ENCODE results near the gene GLRA1.
"Not testable (repeated sequence)": the region's sequence is repeated elsewhere in the genome, so short reads cannot be mapped to it uniquely, and the experiment has no call there.

GLRA1 gene

DNA sequence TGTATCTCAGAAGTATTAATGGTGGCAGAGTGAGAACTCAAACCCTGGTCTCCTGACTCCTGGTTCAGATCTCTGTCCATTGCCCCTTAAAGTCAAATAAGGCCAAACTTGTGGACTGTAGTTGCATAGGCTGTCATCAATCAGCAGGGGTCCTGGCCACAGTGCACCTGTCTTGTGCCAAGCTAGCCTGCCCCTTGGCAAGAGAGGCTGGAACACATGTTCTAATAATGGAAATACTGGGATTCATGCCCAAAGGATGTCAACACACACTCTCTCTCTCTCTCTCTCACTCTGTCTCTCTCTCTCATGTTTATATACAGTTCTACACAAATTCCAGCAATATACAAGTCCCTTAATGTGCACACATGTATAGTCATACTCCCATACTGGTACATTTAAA lies 44.3 kb downstream of the GLRA1 start:
- no peak for DNase-seq

- no peak for DNase-seq
Observed at GRCh38 chr5:151873701-151874100, 51.0 kb downstream of the GLRA1 start.

GRCh38 chr5:151872701-151873100 lies 52.0 kb downstream of the GLRA1 start:
- no peak for DNase-seq

- DNase-seq = peak; percentile 7
Observed at GRCh38 chr5:151870820-151871219, 53.8 kb downstream of the GLRA1 start.

GRCh38 chr5:151870271-151870670 lies 54.4 kb downstream of the GLRA1 start:
- no peak for DNase-seq

DNA sequence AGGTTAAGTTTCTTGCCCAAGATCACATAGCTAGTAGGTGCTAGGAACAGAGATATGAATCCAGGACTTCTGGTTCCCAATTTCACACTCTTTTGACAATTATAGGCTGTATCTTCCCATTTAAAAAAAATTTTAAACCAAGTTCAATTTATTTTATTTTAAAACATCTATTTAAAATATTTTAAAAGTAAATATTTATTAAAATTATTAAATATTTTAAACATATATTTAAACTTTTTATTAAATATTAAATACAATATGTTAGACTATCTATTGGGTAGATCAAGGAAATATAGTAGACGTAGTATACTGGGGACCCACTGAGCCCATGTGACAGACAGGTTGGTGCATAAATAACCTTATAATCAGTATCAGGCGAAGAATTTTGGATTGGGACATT lies 54.8 kb downstream of the GLRA1 start:
- no peak for DNase-seq

- DNase-seq = no peak
Observed at GRCh38 chr5:151868451-151868850, 56.2 kb downstream of the GLRA1 start.

- DNase-seq = no peak
Observed at GRCh38 chr5:151864061-151864748, 60.4 kb downstream of the GLRA1 start.

GRCh38 chr5:151863566-151863965 lies 61.1 kb downstream of the GLRA1 start:
- no peak for DNase-seq

GRCh38 chr5:151862811-151863472 lies 61.7 kb downstream of the GLRA1 start:
- no peak for DNase-seq

DNA sequence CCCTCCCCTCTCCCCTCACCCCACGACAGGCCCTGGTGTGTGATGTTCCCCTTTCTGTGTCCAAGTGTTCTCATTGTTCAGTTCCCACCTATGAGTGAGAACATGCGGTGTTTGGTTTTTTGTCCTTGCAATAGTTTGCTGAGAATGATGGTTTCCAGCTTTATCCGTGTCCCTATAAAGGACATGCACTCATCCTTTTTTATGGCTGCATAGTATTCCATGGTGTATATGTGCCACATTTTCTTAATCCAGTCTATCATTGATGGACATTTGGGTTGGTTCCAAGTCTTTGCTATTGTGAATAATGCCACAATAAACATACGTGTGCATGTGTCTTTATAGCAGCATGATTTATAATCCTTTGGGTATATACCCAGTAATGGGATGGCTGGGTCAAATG lies 63.8 kb downstream of the GLRA1 start:
- not testable (repeated sequence) for DNase-seq

GRCh38 chr5:151856861-151857260 lies 67.8 kb downstream of the GLRA1 start:
- DNase-seq = no peak

GRCh38 chr5:151855701-151856100 lies 69.0 kb downstream of the GLRA1 start:
- no peak for DNase-seq

DNA sequence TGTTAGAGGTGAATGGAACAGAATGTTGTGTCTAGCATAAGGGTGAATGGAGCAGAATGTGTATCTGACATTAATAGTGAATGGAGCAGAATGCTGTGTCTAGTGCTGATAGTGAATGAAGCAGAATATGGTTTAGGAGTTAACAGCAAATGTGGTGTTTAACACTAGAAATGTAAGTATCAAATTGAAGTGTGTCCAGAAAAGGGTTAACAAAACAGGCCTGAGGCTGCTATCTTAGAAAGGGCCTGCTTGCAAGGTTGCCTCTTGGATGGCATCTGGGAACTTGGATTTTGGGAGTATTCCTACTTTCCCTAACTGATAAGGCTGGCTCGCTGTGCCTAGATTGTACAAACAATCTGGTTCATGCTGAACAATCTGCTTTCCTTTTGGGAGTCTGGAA lies 76.8 kb downstream of the GLRA1 start:
- DNase-seq = no peak

DNA sequence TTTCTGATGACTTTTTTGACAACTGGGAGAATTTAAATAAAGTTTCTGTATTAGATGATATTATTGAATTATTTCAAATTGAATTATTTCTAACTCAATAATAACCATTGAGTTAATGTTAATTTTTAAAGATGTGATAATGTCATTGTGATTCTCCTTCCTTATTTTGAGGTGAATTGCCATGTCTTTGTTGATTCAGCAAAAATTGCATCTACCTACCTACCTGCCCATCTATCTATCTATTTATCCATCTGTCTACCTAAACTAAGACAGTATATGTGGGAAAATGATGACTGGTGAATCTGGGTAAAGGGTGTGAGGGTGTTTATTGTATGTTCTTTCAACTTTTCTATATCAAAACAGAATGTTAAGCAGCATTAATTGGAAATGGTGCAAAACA lies 77.9 kb downstream of the GLRA1 start:
- no peak for DNase-seq

DNA sequence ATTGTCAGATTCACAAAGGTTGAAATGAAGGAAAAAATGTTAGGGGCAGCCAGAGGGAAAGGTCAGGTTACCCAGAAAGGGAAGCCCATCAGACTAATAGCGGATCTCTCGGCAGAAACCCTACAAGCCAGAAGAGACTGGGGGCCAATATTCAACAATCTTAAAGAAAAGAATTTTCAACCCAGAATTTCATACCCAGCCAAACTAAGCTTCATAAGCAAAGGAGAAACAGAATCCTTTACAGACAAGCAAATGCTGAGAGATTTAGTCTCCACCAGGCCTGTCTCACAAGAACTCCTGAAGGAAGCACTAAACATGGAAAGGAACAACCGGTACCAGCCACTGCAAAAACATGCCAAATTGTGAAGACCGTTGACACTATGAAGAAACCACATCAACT lies 91.8 kb downstream of the GLRA1 start:
- not testable (repeated sequence) for DNase-seq

DNA sequence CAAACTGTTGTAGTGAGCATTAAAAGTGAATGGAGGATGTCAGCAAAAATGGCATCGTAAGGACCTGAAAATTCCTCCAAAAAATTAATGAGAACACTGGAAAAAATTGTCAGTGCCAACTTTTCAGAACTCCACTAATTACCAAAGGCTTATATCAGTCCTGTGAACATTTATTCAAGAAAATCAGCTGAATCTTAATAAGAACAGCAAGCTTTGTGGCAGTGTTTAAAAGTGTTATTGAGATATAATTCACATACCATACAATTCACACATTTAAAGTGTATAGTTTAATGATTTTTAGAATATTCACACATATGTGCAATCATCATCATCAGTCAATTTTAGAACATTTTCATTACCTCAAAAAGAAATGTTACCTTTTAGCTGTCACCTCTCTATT lies 95.3 kb downstream of the GLRA1 start:
- no peak for DNase-seq

DNA sequence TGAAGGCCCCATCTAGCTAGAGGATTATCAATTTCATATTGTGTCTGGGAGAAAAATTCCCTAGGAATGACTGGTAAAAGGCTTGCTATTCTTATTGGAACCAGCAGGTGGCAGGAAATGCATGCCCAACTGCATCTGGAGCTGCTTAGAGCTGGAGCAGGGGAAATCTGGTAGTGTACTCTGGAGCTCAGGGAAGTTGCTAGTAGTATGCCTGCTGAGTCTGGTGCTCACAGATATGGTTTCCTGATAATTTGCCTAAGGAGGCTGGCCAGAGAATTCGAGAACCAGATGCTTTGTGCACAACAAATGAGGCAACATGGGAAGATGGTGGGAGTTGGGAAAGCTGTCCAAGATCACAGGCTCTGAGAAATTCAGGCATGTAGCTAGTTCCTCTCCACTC lies 99.2 kb downstream of the GLRA1 start:
- peak; percentile 34 for DNase-seq

- DNase-seq = no peak
Observed at GRCh38 chr5:151822141-151822540, 102.5 kb downstream of the GLRA1 start.

DNA sequence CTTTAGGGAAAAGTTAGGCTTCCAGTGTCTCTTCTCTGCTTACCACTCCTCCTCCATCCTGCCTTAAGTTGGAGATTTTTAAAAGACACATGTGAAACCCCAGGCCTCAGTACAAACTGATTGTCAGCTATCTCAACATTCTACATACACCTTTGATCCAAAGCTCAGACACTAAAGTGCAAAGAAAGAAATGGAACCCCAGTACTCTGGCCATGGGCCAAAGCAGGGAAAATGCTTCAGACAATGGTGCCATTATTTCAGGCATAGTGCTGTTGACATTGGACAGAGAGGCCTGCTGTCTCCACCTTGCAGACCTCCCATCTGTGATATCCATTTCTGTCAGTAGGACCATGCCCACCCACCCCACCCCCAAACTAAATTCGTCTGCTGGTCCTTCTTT lies 103.7 kb downstream of the GLRA1 start:
- DNase-seq = no peak

DNA sequence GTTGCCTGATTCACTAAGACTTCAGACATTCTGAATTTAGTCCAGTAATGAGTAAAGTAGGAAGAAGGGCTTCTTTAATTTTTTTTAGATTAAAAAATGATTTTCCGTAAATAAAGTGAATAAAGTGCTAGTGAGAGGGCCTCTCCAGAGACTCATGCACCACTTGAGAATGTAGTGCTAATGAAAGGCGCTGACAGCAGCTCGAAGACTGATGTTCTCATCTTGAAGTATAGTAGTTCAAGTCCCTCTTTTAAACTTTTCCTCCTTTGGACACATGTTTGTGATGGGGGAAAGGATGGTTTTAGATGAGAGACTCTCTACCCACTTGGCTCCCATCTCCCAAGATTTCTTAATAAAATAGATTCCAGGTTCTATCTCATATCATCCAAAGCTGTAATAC lies 104.4 kb downstream of the GLRA1 start:
- DNase-seq = no peak

- DNase-seq = no peak
Observed at GRCh38 chr5:151819830-151820229, 104.8 kb downstream of the GLRA1 start.

DNA sequence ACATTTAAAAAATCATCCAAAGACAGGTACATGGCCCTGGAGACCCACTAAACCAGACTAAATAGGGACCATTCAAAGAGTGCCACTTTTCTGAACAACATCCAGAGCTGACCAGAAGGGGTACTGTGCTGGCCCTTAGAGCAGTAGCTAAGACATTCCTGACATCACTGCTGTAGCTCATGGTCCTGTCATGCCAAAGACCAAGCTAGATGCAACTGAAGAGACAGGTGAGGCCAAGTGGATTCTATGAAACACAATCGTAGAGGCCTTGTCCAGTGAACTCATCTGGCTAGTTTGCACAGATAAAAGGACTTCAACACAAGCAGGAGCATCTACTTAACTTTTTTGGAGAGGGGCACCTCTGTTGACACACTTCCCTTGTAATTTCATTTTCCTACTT lies 109.6 kb downstream of the GLRA1 start:
- DNase-seq = no peak

DNA sequence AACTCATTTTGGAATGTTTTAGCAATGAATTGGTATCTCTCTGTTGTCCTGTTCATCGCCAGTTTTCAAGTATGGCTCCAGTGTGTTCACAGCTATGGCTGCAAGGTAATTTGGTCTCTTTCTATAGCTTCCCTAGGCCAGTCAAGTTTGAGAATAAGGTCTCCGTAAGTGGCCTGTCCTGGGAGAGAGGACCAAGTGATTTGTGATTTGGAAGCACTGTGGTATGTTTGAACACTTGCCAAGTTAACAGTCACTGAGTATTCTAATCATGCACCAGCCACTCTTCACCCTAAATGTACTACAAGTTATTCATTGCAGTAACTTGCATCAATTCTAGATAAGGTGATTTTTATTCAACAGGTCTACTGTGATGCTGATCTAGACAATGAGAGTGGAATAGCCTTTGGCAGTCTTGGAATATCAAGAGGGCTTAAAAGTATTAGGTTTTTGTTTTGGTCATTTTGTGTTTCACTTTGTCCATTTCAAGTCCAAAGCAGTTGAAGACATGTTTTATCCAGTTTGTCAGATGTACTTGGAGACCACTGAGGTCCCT lies 111.8 kb downstream of the GLRA1 start:
- DNase-seq = no peak

Data from stimulated activated CD4-positive, alpha-beta T cell treated with anti-CD3 and anti-CD28 coated beads, Interleukin-15, amount 100 ng/mL, for 24 hours (primary cell).